ENCODE data around the gene TEX11.
"Not testable (repeated sequence)": the region's sequence is repeated elsewhere in the genome, so short reads cannot be mapped to it uniquely, and the experiment has no call there.

TEX11 gene

DNA sequence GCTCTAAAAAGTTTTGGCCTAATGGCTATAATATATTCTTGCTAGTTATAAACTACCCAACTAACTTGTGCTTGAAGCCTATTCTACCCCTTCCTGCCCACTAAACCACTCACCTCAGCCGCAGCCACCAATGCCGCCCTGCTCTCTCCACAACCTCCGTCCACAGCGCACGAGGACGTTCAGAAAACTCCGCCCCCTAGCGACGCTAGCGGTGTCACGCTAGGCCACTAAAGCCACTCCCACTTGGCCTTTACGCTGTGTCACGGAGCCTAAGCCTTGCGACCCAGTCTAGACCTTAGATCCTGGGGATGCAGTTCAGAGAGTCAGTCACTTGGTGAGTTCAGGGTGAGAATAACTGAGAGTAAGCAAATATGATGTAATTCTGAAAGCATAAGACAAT is at the start of gene TEX11:
Gene TEX11 (minus strand): TSS at position 171 of the 400 bp plus-strand sequence. CDS start 922 bp downstream, outside the sequence.
- no peak for DNase-seq (ENCODE audit: low read depth)

DNA sequence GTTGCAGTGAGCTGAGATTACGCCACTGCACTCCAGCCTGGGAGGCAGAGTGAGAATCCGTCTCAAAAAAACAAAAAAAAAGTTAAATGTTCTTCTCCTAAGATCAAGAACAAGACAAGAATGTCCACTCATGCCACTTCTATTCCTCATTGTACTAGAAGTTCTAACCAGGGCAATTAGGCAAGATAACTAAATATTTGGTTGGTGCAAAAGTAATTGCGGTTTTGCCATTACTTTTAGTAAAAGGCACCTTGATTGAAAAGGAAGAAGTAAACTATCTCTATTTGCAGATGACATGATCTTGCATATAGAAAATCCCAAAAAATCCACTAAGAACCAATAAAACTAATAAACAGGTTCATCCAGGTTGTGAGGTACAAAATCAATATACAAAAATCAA is 46.4 kb upstream of the TEX11 start:
- no peak for DNase-seq (ENCODE audit: low read depth)

DNA sequence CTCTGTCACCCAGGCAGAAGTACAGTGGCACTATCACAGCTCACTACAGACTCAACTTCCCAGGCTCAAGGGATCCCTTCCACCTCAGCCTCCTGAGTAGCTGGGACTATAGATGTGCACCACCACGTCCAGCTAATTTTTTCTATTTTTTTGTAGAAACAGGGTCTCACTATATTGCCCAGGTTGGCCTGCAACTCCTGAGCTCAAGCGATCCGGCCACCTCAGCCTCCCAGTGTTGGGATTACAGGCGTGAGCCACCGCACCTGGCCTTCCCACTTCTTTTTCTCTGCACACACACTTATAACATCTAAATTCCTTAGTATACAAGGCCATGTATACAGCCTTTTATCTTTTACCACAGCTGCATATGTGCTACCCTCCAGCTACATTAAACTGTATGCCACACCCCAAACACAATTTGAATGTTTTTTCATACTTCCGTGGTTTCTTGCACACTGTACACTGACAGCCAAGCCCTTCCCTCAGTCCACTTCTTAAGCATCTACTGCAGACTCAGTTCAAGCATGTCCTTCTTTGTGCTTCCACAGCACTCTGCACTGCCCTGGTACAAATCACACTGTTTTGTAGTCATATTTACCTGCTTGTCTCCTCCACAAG is 15.9 kb upstream of the TEX11 start:
- DNase-seq (ENCODE audit: low read depth) = no peak

DNA sequence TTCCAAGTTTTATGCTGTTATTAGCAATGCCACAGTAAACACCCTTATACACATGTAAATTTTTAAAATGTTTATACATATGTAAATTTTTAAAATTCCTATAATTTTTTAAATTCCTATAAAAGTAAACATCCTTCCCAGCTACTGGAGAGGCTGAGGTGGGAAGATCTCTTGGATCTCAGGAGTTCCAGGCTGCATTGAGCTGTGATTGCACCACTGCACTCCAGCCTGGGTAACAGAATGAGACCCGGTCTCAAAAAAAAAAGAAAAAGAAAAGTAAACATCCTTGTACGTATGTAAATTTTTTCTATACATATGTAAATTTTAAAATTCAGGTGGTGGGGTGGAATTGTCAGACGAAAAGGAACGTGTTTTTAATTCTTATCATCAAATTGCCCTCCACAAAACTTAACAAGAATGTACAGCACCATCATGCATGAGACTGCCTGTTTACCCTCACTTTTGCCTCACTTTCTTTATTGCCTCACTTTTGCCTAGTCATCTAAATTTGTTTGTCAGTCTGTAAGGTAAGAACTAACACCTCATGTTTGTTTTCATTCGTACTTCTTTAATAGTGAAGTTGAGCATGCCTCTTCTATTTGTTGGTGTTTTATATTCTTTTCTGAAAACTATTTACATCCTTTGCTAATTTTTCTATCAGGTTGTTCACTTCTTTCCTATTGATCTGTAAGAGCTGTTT is 14.4 kb upstream of the TEX11 start:
- no peak for DNase-seq (ENCODE audit: low read depth)

DNA sequence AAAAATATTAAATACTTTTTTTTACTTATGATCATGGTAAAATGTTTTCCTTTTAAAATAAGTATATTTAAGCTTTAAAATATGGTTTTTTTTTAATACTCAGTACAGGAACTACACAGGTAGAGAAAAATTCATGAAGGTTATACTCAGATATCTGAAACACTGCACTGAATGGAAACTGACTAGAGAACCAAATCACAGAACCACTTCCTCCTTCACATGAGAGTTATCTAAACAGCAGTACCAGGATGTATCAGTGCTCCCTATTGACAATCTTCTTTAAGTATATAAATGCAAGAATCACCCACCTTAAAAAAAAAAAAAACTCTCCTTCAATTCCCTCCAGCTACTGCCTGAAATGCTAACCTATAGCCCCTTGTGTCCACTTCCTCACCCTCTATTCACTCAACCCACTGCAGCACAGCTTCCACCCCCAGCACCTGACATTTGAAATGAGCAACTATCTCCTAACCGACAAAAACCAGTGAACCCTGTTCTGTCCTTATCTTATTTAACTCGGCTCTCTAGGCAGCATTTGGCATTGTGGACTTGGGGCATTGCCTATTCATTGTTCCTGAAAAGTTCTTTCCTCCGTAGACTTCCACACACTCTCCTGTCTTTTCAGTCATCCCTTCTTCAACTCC is 13.3 kb upstream of the TEX11 start:
- DNase-seq (ENCODE audit: low read depth) = no peak

DNA sequence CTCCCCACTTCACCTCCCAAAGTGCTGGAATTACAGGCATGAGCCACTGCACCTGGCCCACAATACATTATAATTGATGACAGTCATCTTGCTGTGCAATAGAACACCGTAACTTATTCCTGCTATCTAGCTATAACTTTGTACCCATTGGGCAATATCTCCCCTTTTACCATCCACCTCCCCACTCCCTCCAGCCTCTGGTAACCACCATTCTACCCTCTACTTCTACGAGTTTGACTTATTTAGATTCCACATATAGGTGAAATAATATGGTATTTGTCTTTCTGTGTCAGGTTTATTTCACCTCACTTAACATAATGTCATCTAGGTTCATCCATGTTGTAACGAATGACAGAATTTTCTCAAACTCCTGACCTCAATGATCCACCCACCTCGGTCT is 8.2 kb upstream of the TEX11 start:
- DNase-seq (ENCODE audit: low read depth) = no peak

DNA sequence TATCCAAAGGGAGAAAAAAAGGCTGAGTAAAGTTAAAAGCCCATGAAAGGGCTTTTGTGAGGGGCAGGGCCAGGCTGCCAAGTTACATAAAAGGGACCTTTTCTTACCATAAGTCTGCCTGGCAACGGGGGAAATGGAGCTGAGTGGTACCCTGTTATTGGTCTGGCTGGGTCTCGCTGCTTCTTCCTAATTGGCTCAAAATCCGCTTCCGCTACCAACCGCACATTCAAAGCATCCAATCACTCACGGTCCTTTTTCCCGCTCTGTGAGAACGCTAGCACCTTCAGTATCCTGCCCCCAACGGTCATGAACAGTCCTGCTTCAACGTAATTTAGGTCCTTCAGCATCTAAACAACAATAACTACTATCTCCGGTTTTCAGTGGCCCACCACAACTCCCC is 611 bp downstream of the TEX11 start:
- no peak for DNase-seq (ENCODE audit: low read depth)

DNA sequence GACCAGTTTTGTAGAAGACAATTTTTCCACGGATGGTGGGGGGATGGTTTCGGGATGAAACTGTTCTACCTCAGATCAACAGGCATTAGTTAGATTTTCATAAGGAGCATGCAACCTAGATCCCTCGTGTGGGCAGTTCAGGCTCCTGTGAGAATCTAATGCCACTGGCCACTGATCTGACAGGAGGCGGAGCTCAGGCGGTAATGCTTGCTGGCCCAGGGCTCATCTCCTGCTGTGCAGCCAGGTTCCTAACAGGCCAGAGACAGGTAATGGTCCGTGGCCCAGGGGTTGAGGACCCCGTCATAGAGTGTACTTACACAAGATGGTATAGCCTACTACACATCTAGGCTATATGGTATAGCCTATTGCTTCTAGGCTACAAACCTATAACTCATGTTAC is 7.0 kb downstream of the TEX11 start:
- DNase-seq (ENCODE audit: low read depth) = no peak

DNA sequence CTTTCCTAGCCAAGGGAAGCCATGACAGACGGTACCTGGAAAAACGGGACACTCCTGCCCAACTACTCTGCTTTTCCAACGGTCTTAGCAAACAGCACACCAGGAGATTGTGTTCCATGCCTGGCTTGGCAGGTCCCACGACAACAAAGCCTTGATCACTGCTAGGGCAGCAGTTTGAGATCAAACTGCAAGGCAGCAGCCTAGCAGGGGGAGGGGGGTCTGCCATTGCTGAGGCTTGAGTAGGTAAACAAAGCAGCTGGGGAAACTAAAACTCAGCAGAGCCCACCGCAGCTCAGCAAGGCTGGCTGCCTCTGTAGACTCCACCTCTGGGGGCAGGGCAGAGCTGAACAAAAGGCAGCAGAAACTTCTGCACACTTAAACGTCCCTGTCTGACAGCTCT is 18.1 kb downstream of the TEX11 start:
- not testable (repeated sequence) for DNase-seq (ENCODE audit: low read depth)

DNA sequence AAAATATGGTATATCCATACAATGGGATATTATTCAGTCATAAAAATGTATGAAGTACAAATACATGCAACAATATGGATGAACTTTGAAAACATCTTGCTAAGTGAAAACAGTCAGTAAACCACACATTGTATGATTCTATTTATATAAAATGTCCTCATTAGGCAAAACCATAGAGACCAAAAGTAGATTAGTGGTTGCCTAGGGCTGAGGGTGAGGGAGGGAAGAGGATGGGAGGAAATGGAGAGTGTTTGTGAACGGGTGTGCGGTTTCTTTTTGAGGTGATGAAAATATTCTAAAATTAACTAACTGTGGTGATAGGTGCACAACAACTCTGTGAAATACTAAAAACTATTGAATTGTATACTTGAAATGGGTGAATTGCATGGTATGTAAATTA is 29.6 kb downstream of the TEX11 start:
- no peak for DNase-seq (ENCODE audit: low read depth)

DNA sequence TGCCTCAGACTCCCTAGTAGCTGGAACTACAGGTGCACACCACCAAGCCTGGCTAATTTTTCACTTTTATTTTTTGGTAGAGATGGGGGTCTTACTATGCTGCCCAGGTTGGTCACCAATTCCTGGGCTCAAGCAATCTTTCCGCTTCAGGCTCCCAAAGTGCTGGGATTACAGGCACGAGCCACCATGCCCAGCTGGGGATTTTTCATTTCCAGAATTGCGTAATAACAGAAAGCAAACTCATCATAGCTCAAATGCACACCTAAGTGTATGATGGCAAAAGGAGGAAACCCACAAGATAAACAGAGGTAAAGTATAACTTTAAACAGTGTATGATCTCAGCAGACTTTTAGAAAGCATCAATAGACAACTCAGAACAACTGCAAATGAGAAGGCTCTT is 56.2 kb downstream of the TEX11 start:
- no peak for DNase-seq (ENCODE audit: low read depth)

DNA sequence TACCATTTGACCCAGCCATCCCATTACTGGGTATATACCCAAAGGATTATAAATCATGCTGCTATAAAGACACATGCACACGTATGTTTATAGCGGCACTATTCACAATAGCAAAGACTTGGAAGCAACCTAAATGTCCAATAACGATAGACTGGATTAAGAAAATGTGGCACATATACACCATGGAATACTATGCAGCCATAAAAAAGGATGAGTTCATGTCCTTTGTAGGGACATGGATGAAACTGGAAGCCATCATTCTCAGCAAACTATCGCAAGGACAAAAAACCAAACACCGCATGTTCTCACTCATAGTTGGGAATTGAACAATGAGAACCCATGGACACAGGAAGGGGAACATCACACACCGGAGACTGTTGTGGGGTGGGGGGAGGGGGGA is 64.4 kb downstream of the TEX11 start:
- not testable (repeated sequence) for DNase-seq (ENCODE audit: low read depth)

DNA sequence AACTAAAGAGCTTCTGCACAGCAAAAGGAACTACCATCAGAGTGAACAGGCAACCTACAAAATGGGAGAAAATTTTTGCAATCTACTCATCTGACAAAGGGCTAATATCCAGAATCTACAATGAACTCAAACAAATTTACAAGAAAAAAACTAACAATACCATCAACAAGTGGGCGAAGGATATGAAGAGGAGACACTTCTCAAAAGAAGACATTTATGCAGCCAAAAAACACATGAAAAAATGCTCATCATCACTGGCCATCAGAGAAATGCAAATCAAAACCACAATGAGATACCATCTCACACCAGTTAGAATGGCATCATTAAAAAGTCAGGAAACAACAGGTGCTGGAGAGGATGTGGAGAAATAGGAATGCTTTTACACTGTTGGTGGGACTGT is 64.9 kb downstream of the TEX11 start:
- DNase-seq (ENCODE audit: low read depth) = not testable (repeated sequence)

DNA sequence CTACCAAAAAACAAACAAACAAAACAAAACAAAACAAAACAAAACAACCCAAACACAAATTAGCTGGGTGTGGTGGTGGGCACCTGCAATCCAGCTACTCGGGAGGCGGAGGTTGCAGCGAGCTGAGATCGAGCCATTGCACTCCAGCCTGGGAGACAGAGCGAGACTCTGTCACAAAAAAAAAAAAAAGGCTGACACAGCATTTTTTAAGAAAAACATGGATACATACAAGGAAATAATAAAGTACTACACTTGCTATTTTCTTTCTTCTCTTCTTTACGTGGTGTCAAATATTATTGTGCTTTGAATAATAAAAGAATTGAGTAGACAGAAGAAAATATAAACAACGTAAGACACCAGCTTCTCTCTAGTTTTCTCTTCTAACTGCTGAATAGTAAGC is 73.9 kb downstream of the TEX11 start:
- no peak for DNase-seq (ENCODE audit: low read depth)

DNA sequence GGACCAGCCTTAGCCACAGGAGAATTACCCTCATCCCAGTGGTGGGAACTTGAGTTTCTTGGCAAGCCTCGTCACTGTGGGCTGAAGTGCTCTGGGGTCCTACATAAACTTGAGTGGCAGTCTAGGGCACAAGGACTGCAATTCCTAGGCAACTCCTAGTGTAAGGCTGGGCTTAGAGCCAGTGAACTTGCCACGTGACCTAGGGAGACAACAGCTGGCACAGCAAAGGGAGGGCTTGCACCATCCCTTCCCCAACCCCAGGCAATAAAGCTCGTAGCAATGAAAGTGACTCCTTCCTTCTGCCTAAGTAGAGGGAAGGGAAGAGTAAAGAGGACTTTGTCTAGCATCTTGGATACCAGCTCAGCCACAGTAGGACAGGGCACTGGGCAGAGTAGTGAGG is 81.8 kb downstream of the TEX11 start:
- DNase-seq (ENCODE audit: low read depth) = no peak

DNA sequence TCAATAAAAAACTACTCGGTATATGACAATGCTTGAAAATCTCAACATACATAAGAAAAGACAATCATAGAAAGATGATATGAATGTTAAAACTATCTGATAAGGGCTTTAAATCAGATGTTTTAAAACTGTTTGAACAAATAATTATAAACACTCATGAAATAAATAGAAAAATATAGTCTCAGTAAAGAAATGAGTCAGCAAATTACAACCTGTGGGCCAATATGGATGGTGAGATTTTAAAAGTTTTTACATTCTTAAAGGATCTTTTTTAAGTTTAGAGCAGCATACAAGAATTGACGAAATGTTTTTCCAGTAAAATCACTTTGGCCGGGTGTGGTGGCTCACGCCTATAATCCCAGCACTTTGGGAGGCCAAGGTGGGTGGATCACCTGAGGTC is 83.1 kb downstream of the TEX11 start:
- no peak for DNase-seq (ENCODE audit: low read depth)

DNA sequence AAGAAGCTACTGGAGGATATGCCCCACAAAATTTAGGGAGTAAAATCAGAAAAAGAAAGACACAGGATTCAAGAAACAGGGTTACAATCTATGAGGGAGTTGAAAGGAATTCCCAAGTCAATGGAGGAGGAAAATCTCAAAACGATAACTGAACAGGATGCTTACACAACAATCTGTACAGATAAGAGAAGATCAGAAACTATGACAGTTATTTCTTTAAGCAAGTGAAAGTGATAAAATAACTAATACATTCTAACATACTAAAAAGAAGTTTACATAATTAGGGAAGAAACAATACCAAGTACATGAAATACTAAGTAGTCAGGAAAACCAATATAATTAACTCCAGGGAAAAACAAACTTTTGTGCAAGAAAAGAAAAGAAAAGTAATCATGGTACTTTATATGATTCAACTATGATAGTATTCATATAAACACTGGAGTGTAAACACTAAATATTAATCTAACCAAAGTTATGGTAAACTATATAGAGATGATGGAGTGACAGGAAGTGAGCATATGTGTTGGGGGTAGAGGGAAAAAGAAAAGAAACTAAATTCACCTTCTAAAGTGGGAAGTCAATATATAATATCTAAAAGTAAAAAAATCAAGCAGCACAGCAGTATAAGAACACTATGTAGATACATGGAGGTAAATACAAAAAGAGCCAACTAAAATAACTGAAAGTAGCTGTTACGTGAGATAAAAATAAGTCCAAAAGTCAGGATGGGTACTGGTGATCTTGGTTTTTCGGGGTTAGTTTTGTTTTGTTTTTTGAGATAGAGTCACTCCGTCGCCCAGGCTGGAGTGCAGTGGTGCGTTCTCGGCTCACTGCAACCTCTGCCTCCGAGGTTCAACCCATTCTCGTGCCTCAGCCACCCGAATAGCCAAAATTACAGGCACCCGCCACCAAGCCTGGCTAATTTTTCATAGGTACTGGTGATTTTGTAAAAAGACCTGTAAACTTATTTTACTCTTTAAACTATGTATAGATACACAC is 99.3 kb downstream of the TEX11 start:
- no peak for DNase-seq (ENCODE audit: low read depth)

DNA sequence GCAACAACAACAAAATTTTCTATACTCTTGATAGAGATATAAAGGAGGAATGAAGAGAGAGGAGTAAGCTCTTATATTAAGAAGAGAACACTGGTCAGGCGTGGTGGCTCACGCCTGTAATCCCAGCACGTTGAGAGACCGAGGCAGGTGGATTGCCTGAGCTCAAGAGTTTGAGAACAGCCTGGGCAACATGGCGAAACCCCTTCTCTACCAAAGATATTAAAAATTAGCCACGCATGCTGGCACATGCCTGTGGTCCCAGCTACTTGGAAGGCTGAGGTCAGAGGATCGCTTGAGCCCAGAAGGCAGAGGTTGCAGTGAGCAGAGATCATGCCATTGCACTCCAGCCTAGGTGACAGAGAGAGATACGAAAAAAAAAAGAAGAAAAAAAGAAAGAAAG is 102.4 kb downstream of the TEX11 start:
- no peak for DNase-seq (ENCODE audit: low read depth)

DNA sequence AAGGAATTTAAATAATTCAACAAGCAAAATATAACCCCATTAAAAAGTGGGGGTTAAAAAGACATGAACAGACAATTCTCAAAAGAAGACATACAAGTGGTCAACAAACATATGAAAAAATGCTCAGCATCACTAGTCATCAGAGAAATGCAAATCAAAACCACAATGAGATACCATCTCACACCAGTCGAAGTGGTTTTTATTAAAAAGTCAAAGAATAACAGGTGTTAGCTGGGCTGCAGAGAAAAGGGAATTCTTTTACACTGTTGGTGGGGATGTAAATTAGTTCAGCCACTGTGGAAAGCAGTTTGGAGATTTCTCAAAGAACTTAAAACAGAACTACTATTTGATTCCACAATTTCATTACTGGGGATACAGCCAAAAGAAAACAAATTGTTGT is 111.8 kb downstream of the TEX11 start:
- DNase-seq (ENCODE audit: low read depth) = not testable (repeated sequence)

DNA sequence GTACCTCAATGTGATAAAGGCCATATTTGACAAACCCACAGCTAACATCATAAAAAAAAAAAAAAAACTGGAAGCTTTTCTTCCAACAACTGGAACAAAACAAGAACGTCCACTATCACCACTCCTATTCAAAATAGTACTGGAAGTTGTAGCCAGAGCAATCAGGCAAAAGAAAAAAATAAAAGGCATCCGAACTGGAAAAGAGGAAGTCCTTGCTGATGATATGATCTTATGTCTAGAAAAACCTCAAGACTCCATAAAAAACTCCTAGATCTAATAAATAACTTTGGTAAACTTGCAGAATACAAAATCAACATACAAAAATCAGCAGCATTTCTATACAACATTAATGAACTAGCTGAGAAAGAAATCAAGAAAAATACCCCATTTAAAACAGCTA is 134.3 kb downstream of the TEX11 start:
- no peak for DNase-seq (ENCODE audit: low read depth)

DNA sequence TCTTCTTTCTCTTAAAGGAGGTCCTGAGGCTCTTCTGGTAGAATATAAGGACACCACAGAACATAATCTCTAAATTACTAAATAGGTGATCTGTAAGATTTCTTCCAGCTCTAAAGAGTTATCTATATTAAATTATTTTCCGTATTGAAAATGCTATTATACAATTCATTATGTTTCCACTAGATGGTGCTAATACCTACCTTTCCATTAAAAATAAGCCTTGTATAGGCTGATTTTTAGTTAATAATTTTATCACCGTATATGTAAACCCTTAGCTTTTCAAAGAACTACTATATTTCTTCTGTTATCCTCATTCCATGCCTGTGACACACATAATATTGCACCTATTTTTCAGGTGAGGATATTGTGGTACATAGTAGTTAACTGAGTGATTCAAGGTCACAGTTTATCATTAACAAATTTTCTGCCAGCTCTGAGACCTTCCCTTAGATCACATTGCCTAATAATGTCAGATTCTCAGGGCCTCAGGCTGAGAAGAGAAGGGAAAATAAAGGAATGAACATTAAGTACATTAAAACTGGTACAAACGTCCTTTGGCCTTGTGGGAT is 138.8 kb downstream of the TEX11 start:
- no peak for DNase-seq (ENCODE audit: low read depth)

DNA sequence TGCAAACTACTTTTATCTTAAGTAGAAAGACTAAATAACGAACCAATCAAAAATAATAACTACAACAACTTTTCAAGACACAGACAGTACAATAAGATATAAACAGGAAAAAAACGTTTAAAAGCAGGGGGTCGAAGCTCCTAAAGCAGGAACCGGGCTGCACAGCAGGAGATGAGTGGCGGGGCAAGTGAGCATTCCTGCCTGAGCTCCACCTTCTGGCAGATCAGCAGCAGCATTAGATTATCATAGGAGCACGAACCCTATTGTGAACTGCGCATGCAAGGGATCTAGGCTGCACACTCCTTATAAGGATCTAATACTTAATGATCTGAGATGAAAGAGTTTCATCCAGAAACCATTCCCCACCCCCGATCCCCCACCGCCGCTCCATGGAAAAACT is 146.2 kb downstream of the TEX11 start:
- DNase-seq (ENCODE audit: low read depth) = no peak

Data from HS-5 (cell line).